Activated CD4-positive, alpha-beta T cell treated with anti-CD3 and anti-CD28 coated beads for 48 hours (primary cell): ENCODE results near the gene CA12.
A peak's percentile ranks its signal among the peaks of the same experiment; 100 is the strongest.
"Not testable (repeated sequence)": the region's sequence is repeated elsewhere in the genome, so short reads cannot be mapped to it uniquely, and the experiment has no call there.

Experiments used
- DNase-seq: peaks from one replicate; pipeline ENCODE4 v3.0.0-alpha.2; 2020

Gene CA12

DNA sequence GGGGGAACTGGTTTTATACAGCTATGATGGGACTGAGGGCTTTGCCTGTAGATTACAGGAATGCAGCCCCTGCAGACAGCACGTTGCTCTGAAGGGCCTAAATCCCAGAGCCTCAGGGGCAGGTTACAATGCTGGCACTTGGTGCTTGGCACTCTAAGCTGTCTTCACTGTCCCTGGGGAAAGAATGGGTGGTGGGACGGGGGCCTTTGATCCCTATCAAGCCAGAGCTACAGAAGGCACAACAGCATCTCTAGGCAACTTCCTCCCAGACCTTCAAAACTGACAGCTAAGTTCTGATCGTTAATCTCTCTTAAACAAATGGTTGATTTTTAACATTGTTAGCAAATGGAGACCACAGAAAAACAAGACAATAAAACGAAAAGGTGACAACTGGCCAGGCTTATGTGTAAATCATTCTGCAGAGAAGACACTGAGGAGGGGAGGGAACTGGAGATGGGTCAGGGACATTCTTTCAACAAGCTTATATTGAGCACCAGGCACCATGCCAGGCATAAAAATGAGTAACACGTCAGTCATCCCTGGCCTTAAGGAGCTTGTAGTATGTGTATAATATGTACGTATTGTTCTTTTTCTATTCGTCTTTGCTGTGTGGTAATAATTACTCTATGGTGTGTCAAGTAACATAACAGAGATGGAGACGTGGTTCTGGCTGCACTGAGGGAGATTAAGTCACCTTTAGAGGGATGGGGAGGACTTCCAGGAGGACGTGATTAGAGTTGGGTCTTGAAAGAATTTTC is 49.1 kb downstream of the CA12 start:
- DNase-seq = no peak

DNA sequence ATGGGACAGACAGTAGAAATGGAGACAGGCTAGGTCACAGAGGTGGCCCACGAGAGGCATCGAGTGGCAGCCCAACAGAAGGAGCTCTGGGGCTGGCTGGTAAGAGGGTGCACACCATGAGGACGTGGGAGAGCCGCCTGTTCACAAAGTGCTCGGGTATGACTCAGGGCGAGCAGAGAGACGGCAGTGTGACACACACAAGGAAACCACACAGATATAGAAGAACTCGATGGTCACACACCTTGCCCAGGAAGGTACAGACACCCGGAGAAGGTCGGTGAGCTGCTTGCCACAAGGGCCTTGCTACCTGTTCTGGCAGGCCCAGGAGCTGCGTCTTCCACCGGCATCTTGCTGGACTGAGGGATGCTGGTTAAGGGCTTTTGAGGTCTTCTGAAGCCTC is 50.2 kb downstream of the CA12 start:
- DNase-seq = peak; percentile 45

GRCh38 chr15:63330926-63331325 is 50.7 kb downstream of the CA12 start:
- DNase-seq = no peak

DNA sequence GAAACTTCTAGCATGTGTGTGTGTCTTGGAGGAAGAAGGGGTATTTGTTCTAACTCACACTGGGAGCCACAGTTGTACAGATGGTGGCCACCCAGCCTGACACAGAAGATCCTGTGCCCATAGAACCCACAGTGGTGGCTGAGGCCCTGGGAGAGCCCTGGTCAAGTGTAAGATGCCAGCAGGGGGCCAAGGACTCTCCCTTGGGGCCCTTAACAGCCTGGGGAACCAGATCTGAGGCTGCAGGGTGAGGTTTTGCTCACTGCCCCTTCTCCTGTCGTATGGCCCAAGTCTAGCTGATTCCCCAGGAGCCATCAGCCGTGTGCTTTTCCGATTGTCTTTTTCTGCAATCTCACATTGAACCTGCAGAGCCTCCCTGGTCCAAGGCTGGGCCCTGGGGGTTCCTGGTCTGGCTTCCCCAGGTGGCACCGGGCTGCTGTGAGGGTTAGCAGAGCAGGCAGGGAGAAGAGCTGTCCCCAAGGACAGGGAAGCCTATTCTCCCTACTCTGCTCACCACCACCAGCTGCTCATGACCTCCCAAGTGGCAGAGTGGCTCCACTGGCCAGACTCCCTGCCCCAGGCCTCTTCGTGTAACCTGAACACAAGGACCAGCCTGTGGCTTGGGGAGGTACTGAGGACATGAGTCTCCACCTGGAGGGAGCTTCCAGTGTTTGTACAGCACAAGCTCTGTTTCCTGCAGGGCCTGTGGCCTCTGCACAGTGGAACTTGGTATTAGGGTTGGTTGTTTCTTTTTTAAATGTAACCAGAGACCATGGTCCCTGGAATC is 51.9 kb downstream of the CA12 start:
- DNase-seq = no peak

DNA sequence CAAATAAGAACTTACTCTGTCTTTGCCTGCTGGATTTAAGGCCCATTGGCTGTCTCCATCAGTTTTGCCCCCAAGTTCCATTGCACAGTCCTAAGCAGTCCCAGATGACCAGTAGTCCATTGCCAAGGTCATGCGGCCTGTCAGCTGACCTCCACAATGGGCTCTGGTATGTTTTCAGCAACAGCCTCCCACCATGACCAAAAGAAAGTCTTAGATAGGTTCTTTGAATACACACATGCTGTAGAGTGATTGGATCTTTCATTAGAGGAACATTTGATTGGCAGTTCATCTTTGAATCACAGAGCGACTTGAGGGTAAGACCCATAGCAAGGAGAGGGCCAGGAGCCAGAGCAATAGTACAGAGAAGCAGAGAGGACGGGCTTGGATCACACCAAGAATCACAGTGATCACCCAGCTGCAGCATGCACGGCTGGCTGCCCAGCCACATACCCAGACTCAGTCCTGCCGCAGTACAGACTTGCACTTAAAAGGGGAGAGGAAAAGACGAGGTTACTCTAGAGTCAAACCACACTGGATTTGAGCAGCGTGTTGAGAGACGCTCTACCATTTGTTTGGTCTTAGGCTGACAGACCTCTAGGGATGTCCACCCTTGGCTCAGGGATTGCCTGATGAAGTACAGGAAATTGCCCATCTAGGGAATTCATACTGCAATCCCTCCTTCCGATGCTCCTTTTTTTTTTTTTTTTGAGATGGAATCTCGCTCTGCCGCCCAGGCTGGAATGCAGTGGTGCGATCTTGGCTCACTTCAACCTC is 53.8 kb downstream of the CA12 start:
- no peak for DNase-seq

DNA sequence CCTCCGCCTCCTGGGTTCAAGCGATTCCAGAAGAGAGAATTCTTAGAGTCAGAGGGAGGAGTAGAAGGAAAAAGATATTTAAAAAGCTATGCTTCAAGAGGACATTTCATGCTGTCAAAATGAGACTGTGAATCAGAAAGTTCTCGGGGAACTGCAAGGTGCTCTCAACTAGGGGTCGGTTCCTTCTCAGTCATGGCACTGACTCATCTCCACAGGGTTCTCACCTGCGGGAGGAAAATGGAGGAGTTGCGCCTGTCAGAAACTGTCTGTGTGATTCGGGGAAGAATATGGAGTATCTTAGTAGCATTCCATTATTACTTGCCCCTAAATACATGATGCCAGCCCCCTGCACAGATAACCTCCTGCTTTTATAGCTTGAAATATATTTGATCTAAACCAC is 56.9 kb downstream of the CA12 start:
- peak; percentile 52 for DNase-seq

GRCh38 chr15:63323798-63324563 is 57.7 kb downstream of the CA12 start:
- peak; percentile 39 for DNase-seq

DNA sequence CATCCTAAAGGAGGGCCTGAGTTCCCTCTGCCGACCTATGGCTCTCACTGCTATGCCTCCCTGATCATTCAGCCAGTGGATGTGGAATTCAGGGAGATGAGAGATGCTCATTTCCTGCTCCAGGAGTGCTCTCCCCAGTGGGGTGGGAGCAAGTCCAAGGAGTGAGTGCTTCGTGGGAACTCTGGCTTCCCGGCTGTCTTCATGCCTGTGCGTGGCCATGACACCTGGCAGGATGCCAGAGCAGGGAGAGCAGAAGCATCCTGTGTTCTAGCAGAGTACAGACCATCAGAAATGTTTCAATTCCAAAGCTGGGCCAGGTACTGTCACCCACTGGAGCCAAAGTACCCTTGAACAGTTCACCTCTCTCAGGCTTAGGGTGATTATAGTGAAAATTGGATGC is 59.1 kb downstream of the CA12 start:
- DNase-seq = no peak

- no peak for DNase-seq
Measured at GRCh38 chr15:63321462-63321861, 60.2 kb downstream of the CA12 start.

- DNase-seq = not testable (repeated sequence)
Measured at GRCh38 chr15:63320981-63321380, 60.7 kb downstream of the CA12 start.

GRCh38 chr15:63320446-63320845 is 61.2 kb downstream of the CA12 start:
- not testable (repeated sequence) for DNase-seq

- DNase-seq = no peak
Measured at GRCh38 chr15:63319065-63319464, 62.6 kb downstream of the CA12 start.

- no peak for DNase-seq
Measured at GRCh38 chr15:63318344-63318743, 63.3 kb downstream of the CA12 start.

GRCh38 chr15:63314409-63314808 is 67.2 kb downstream of the CA12 start:
- DNase-seq = no peak

DNA sequence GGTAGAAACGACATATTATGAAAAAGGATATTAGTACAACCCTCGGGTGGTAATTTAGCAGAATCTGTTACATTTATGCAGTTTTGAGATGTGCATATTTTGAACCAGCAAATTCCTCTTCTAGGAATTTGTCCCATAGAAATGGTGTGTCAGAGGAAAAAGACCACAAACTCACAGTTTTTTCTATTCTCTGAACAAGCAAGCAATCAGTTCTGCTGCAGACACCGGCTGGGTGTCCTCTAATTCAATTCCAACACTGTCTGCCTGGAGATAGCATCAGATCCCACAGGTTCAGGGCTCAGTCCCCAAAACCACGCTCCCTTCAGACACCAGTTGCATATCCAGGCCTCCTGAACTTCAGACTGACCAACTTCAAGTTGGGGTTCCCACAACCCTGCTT is 67.8 kb downstream of the CA12 start:
- DNase-seq = no peak

DNA sequence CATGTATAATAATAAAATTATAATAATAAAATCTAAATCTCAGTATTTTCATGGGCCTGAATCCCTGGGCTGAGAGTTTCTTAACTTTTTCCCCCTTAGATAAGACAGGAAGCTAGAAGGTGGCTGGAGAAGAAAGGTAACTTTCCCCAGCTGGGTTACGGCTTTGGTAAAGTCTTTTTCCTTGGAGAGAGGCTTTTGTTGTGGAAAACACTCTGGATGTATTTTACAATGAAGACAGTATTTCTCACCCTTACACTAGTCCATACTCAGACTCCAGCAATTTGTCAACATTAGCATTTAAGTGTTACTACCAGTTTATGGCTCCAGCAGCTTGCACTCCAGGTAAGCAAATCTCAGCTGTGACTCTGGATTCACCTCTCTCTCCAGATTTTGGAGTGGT is 69.4 kb downstream of the CA12 start:
- DNase-seq = no peak

GRCh38 chr15:63310646-63311045 is 71.0 kb downstream of the CA12 start:
- DNase-seq = no peak

- DNase-seq = no peak
Measured at GRCh38 chr15:63308947-63309346, 72.7 kb downstream of the CA12 start.

GRCh38 chr15:63308491-63308890 is 73.2 kb downstream of the CA12 start:
- DNase-seq = no peak

- DNase-seq = no peak
Measured at GRCh38 chr15:63306492-63307073, 75.1 kb downstream of the CA12 start.

GRCh38 chr15:63305260-63305659 is 76.4 kb downstream of the CA12 start:
- DNase-seq = no peak

DNA sequence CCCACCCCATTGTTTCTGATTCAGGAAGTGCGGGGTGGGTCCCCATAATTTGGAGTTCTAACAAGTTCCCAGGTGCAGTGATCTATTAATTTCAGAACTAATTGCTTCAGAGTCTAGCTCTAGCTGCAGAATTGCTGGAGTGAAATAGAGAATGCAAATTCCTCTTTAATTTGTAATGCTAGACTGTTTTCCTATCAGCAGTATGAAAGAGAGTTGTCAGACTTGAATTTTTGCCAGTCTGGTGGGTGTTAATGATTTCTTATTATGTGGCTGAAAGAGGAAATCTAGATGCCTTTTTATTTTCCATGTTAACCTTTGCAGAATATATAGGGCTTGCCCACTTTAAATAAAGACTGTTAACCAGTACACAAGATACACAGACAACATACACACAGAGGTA is 80.6 kb downstream of the CA12 start:
- DNase-seq = no peak
